IMR-90 (cell line): Measurements from ENCODE around the gene RPP40.

Experiments
- POLR2A ChIP-seq: IDR thresholded peaks from 2 replicates; pipeline ENCODE4 v1.6.1; 2012; ENCODE audit warnings: mild to moderate bottlenecking, low read depth, low read length
- RAD21 ChIP-seq: IDR thresholded peaks from 2 replicates; pipeline ENCODE4 v1.6.1; 2012; ENCODE audit warnings: low read length, improper control_type of control experiment
- TF ChIP-seq, protein P1 (sequence below): conservative IDR thresholded peaks from 2 replicates; pipeline ENCODE4 v1.5.1; 2012; ENCODE audit warnings: mild to moderate bottlenecking, low read depth, low read length, improper control_type of control experiment

DNA sequence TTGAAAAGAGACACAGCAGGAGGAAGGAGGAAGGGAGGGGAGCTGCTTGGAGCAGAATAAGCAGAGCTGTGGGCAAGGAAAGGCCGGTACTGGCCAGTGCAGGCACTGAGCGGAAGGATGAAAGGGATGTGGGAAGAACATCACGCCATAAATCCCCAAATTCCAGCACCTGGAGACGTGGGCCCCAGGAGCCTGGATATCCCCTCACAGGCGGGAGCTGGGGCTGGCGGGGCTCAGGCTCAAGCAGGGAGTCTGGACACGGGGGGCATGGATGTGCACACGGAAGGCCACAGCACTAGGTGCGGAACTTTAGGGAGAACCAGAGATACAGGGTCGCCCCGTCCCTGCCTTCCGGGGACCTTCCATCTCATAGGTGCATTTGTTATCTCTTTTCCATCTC is 7.5 kb upstream of the RPP40 start:
- TF ChIP-seq, protein P1, sequence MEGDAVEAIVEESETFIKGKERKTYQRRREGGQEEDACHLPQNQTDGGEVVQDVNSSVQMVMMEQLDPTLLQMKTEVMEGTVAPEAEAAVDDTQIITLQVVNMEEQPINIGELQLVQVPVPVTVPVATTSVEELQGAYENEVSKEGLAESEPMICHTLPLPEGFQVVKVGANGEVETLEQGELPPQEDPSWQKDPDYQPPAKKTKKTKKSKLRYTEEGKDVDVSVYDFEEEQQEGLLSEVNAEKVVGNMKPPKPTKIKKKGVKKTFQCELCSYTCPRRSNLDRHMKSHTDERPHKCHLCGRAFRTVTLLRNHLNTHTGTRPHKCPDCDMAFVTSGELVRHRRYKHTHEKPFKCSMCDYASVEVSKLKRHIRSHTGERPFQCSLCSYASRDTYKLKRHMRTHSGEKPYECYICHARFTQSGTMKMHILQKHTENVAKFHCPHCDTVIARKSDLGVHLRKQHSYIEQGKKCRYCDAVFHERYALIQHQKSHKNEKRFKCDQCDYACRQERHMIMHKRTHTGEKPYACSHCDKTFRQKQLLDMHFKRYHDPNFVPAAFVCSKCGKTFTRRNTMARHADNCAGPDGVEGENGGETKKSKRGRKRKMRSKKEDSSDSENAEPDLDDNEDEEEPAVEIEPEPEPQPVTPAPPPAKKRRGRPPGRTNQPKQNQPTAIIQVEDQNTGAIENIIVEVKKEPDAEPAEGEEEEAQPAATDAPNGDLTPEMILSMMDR: no peak
- TF ChIP-seq RAD21 (no peak), POLR2A (no peak)
